C4-2B (cell line): Measurements from ENCODE around the gene EPB41.
"Not testable (repeated sequence)": the region's sequence is repeated elsewhere in the genome, so short reads cannot be mapped to it uniquely, and the experiment has no call there.

Source experiments
- H3K27ac ChIP-seq: fragments of 450-650 bp; 2 replicates; pipeline ENCODE4 v1.5.1; 2017
- ZFX ChIP-seq: fragments of 450-650 bp; IDR thresholded peaks from 2 replicates; pipeline ENCODE4 v1.6.1; 2017
- TF ChIP-seq, protein P1 (sequence below): fragments of 450-650 bp; conservative IDR thresholded peaks from 2 replicates; pipeline ENCODE4 v1.5.1; 2017; ENCODE audit warnings: mild to moderate bottlenecking

EPB41 gene

DNA sequence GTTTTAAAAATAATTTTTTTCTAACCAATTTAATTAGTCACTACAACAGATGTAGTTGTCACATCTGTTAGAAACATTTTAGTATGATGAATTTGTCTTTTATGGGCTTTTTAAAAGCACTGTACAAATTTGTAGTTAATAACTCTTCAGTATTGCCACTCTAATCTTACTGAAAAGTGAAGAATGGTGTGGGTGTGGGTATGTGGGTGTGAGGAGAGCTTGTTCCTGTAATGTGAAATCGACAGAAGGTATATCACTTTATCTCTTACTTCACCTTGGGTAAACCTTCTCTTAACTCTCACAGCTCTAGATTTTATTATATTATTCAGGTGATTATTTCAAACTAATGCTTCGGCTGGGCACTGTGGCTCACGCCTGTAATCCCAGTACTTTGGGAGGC is 166.8 kb downstream of the EPB41 start:
- no peak for TF ChIP-seq ZFX
- TF ChIP-seq, protein P1, sequence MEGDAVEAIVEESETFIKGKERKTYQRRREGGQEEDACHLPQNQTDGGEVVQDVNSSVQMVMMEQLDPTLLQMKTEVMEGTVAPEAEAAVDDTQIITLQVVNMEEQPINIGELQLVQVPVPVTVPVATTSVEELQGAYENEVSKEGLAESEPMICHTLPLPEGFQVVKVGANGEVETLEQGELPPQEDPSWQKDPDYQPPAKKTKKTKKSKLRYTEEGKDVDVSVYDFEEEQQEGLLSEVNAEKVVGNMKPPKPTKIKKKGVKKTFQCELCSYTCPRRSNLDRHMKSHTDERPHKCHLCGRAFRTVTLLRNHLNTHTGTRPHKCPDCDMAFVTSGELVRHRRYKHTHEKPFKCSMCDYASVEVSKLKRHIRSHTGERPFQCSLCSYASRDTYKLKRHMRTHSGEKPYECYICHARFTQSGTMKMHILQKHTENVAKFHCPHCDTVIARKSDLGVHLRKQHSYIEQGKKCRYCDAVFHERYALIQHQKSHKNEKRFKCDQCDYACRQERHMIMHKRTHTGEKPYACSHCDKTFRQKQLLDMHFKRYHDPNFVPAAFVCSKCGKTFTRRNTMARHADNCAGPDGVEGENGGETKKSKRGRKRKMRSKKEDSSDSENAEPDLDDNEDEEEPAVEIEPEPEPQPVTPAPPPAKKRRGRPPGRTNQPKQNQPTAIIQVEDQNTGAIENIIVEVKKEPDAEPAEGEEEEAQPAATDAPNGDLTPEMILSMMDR, result no peak
- H3K27ac ChIP-seq, result no peak overlapping the region

- H3K27ac ChIP-seq, result no peak overlapping the region
- no peak for TF ChIP-seq ZFX
- TF ChIP-seq, protein P1, result no peak
Measured at GRCh38 chr1:29082519-29082918, 168.2 kb downstream of the EPB41 start.

GRCh38 chr1:29083317-29084195 is 169.2 kb downstream of the EPB41 start:
- TF ChIP-seq, protein P1, result no peak
- no peak for TF ChIP-seq ZFX
- H3K27ac ChIP-seq, result no peak overlapping the region

DNA sequence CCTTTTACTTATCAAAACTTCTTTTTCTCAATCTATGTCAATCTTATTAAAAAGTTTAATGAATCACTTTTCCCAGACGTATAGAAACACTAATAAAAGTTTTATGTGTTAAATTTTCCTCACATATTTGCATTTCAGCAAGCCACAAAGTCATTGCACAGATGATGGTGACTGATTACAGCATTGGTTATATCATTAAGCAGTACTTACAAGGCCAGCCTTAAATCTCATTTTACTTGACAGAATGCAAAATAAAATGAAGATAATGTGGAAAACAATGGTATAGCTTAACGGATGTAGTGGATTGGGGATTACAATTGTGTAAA is 169.8 kb downstream of the EPB41 start:
- no peak overlapping the region for H3K27ac ChIP-seq
- no peak for TF ChIP-seq ZFX
- TF ChIP-seq, protein P1, result no peak

GRCh38 chr1:29090937-29091618 is 176.7 kb downstream of the EPB41 start:
- TF ChIP-seq ZFX, result no peak
- TF ChIP-seq, protein P1, result no peak

GRCh38 chr1:29092704-29093103 is 178.3 kb downstream of the EPB41 start:
- not testable (repeated sequence) for H3K27ac ChIP-seq

More at GRCh38 chr1:29090937-29091618, 176.7 kb downstream of the EPB41 start:
- H3K27ac ChIP-seq, result no peak overlapping the region

GRCh38 chr1:29094433-29094832 is 180.1 kb downstream of the EPB41 start:
- TF ChIP-seq ZFX, result no peak
- TF ChIP-seq, protein P1, result no peak
- H3K27ac ChIP-seq, result no peak overlapping the region
